ENCODE results near the gene NEURL1.

Gene NEURL1

DNA sequence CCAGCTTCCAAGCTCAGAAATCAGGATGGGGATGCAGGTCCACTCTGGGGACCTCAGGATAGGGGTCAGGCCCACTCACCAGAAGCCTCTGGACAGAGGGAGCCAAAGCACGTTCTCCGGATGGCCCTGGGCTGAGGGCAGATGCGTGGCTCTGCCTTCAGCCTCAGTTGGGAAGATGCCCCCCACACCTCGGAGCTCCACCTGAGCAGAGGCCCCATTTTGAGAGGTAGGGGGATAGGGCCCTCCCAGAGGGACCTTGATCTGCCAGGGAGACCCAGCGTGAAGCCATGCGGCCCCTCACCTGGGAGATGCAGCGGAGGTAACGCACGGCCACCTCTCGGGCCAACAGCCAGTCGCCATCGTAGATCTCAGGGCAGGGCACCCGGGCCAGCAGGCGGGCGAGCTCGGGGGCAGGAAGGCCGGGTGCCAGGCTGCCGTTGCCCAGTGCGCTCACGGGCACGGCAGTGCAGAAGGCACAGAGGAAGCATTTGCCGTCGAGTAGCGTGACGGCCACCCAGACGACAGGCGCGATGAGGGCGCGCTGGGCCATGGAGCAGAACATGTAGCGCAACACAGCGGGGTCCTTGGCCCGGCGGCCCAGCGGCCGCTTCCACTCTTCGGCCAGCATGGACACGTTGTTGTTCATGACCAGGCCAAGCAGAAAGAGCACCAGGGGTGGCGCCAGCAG lies 35.5 kb upstream of the NEURL1 start:
- intact Hi-C loops (cut with DNase I; ENCODE audit: low total_unique reads), result no loop called here
- Histone ChIP-seq H3K4me1 (peaks cover 0 to 1% (median under 1%) of the 10 kb centered on the region in 4 donors), H3K36me3 (no peaks in the 10 kb centered on the region), H3K27me3 (no peaks in the 10 kb centered on the region), H3K4me3 (no peak overlapping the region), H3K9me3 (no peaks in the 10 kb centered on the region), H3K27ac (no peak overlapping the region)
- DNase-seq, result no peak
- TF ChIP-seq, protein P1, sequence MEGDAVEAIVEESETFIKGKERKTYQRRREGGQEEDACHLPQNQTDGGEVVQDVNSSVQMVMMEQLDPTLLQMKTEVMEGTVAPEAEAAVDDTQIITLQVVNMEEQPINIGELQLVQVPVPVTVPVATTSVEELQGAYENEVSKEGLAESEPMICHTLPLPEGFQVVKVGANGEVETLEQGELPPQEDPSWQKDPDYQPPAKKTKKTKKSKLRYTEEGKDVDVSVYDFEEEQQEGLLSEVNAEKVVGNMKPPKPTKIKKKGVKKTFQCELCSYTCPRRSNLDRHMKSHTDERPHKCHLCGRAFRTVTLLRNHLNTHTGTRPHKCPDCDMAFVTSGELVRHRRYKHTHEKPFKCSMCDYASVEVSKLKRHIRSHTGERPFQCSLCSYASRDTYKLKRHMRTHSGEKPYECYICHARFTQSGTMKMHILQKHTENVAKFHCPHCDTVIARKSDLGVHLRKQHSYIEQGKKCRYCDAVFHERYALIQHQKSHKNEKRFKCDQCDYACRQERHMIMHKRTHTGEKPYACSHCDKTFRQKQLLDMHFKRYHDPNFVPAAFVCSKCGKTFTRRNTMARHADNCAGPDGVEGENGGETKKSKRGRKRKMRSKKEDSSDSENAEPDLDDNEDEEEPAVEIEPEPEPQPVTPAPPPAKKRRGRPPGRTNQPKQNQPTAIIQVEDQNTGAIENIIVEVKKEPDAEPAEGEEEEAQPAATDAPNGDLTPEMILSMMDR (IDR thresholded peaks at IDR 0.05), result no peak

- no peak within 1 kb of the TSS for H3K27ac ChIP-seq
- no peaks in the 10 kb centered on the region for H3K36me3 ChIP-seq
- TF ChIP-seq, protein P1 (IDR thresholded peaks at IDR 0.05), result no peak
- no peaks in the 10 kb centered on the region for H3K4me1 ChIP-seq
- DNase-seq, result no peak
- H3K27me3 ChIP-seq, result no peaks in the 10 kb centered on the region
- no peak within 1 kb of the TSS for H3K4me3 ChIP-seq
- intact Hi-C loops (cut with DNase I; ENCODE audit: low total_unique reads), result no loop called here
- no peaks in the 10 kb centered on the region for H3K9me3 ChIP-seq
These were observed 34.8 kb upstream of the NEURL1 start, which contains the start of gene CALHM1 for GRCh38 chr10:103458720-103459119. Gene CALHM1 (minus strand): TSS chr10:103458900. CDS start chr10:103458751, 149 bp downstream.

DNA sequence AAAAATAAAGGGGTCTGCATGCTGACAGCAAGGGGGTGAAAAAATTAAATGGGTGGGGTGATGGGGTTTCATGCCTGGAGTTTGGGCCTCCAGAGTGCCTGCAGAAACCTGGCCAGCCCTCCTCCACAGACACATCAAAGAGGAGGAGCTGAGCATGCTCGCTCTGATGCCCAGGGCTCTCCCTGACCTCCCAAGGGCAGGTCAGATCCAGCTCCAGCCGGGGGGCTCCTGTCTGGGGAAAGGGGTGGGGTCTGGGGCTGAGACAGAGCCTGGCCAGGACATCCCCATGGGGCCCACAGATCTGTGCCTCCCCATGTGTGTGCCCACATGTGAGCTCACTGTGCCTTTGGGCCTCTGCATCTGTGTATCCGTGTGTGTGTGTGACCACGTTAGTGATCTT lies 33.9 kb upstream of the NEURL1 start:
- H3K27ac ChIP-seq, result no peak overlapping the region
- no peaks in the 10 kb centered on the region for H3K4me1 ChIP-seq
- H3K4me3 ChIP-seq, result no peak overlapping the region
- no peaks in the 10 kb centered on the region for H3K9me3 ChIP-seq
- intact Hi-C loops (cut with DNase I; ENCODE audit: low total_unique reads), result no loop called here
- no peaks in the 10 kb centered on the region for H3K36me3 ChIP-seq
- DNase-seq, result no peak
- TF ChIP-seq, protein P1 (IDR thresholded peaks at IDR 0.05), result no peak
- H3K27me3 ChIP-seq, result no peaks in the 10 kb centered on the region

DNA sequence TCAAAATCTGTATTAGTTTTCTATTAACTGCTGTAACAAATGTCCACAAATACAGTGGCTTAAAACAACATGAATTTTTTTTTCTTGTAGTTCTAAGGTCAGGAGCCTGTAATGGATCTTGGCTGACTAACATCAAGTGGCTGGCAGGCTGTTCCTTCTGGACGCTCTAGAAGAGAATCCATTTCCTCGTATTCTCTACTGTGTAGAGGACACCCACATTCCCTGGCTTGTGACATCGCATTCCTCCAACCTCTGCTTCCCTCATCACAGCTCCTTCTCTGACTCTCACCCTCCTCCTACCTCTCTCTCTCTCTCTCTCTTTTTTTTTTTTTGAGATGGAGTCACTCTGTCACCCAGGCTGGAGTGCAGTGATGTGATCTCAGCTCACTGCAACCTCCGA lies 30.0 kb upstream of the NEURL1 start:
- H3K4me1 ChIP-seq, result no peaks in the 10 kb centered on the region
- H3K27ac ChIP-seq, result no peak overlapping the region
- H3K4me3 ChIP-seq, result no peak overlapping the region
- no peaks in the 10 kb centered on the region for H3K36me3 ChIP-seq
- no peaks in the 10 kb centered on the region for H3K9me3 ChIP-seq
- intact Hi-C loops (cut with DNase I; ENCODE audit: low total_unique reads), result no loop called here
- H3K27me3 ChIP-seq, result no peaks in the 10 kb centered on the region
- DNase-seq, result no peak
- TF ChIP-seq, protein P1 (IDR thresholded peaks at IDR 0.05), result no peak

GRCh38 chr10:103465411-103466179 lies 27.9 kb upstream of the NEURL1 start:
- H3K4me1 ChIP-seq, result no peaks in the 10 kb centered on the region
- intact Hi-C loops (cut with DNase I; ENCODE audit: low total_unique reads), result no loop called here
- H3K4me3 ChIP-seq, result no peak overlapping the region
- no peaks in the 10 kb centered on the region for H3K36me3 ChIP-seq
- TF ChIP-seq, protein P1 (IDR thresholded peaks at IDR 0.05), result no peak
- DNase-seq, result no peak
- no peak overlapping the region for H3K27ac ChIP-seq
- no peaks in the 10 kb centered on the region for H3K27me3 ChIP-seq
- H3K9me3 ChIP-seq, result no peaks in the 10 kb centered on the region

Measured in tibial artery (tissue), 4 donors.